ENCODE measurements around the gene P4HB. TPM values are rescaled to one million over a fixed set of nuclear protein-coding genes. Genes with fewer than 3 reads are reported as not detected.

Gene P4HB
- total RNA-seq, 1 experiment from 2014 or later: 958 TPM

DNA sequence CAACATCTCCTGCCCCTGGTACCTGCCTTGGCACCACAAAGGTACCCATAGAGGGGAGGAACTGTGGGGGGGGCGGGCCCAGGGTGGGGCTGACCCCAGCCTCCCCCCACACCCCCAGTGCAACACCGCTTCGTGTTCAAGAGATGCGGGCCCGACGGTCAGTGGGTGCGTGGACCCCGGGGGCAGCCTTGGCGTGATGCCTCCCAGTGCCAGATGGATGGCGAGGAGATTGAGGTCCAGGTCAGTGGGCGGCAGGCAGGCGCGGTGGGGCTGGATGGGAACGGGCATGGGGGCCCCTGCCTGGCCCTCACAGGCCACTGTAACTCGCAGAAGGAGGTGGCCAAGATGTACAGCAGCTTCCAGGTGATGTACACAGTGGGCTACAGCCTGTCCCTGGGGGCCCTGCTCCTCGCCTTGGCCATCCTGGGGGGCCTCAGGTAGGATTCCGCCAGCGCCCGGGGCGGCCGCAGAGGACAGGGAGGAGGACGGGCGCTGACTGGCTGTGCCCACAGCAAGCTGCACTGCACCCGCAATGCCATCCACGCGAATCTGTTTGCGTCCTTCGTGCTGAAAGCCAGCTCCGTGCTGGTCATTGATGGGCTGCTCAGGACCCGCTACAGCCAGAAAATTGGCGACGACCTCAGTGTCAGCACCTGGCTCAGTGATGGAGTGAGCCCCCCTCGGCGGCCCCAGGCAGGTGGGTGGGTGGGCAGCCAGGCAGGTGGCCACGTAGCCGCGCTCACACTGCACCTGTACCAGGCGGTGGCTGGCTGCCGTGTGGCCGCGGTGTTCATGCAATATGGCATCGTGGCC is 49.2 kb downstream of the P4HB start:
- Histone ChIP-seq H3K36me3 (ENCODE audit: control insufficient read depth, insufficient read depth, low read length) (no peaks in the 10 kb centered on the region), H3K27me3 (replicated peaks; ENCODE audit: control insufficient read depth, insufficient read depth, low read length) (no peaks in the 10 kb centered on the region), H3K4me3 (ENCODE audit: low read depth, low read length) (no peak overlapping the region), H3K4me1 (peaks cover 16% of the 10 kb centered on the region), H3K9me3 (no peaks in the 10 kb centered on the region)
- ChIA-PET CTCF (no interaction called here), POLR2A (no interaction called here)
- Mint-ChIP-seq H3K36me3 (ENCODE audit: insufficient read depth, unreplicated experiment) (peaks cover 8% of the 10 kb centered on the region), H3K27me3 (ENCODE audit: insufficient read depth, unreplicated experiment) (peaks cover 6% of the 10 kb centered on the region), H3K4me3 (ENCODE audit: unreplicated experiment) (no peak overlapping the region), H3K4me1 (ENCODE audit: low read depth, unreplicated experiment) (peaks cover 10% of the 10 kb centered on the region), H3K27ac (ENCODE audit: unreplicated experiment) (no peak overlapping the region), H3K9me3 (ENCODE audit: unreplicated experiment) (peaks cover 6% of the 10 kb centered on the region)
- no peak for DNase-seq
- intact Hi-C loops (cut with micrococcal nuclease; ENCODE audit: unreplicated experiment): no loop called here
- TF ChIP-seq, protein P1, sequence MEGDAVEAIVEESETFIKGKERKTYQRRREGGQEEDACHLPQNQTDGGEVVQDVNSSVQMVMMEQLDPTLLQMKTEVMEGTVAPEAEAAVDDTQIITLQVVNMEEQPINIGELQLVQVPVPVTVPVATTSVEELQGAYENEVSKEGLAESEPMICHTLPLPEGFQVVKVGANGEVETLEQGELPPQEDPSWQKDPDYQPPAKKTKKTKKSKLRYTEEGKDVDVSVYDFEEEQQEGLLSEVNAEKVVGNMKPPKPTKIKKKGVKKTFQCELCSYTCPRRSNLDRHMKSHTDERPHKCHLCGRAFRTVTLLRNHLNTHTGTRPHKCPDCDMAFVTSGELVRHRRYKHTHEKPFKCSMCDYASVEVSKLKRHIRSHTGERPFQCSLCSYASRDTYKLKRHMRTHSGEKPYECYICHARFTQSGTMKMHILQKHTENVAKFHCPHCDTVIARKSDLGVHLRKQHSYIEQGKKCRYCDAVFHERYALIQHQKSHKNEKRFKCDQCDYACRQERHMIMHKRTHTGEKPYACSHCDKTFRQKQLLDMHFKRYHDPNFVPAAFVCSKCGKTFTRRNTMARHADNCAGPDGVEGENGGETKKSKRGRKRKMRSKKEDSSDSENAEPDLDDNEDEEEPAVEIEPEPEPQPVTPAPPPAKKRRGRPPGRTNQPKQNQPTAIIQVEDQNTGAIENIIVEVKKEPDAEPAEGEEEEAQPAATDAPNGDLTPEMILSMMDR (IDR thresholded peaks at IDR 0.05; ENCODE audit: insufficient read depth in 1 of 2, low read depth in 1 of 2, low read length in 1 of 2, severe bottlenecking in 1 of 2, unreplicated experiment in 1 of 2): no peak
- BruUV-seq (replicated peaks): no TSS peak

DNA sequence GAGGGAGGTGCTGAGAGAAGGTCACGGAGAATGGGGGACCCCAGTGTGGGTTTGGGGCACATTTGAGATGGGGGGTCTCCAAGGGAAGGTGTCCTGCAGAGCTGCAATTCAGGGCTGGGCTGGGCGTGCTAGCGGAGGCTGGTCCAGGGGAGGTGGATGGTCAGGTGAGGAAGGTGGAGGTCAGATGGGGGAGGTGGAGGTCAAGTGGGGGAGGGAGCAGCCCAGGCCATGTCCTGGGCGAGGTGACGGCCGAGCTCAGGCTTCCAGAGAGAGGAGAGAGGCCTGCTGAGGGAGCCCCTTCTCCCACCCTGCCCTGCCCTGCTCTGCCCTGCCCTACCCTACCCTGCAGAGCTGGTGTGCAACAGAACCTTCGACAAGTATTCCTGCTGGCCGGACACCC is 49.9 kb downstream of the P4HB start:
- Mint-ChIP-seq H3K4me3 (ENCODE audit: unreplicated experiment) (no peak overlapping the region), H3K27me3 (ENCODE audit: insufficient read depth, unreplicated experiment) (peaks cover 6% of the 10 kb centered on the region), H3K4me1 (ENCODE audit: low read depth, unreplicated experiment) (peaks cover 7% of the 10 kb centered on the region), H3K9me3 (ENCODE audit: unreplicated experiment) (peaks cover 6% of the 10 kb centered on the region), H3K27ac (ENCODE audit: unreplicated experiment) (no peak overlapping the region), H3K36me3 (ENCODE audit: insufficient read depth, unreplicated experiment) (peaks cover 8% of the 10 kb centered on the region)
- BruUV-seq (replicated peaks): no TSS peak
- no peak for DNase-seq
- peaks cover 14% of the 10 kb centered on the region for H3K4me1 ChIP-seq
- intact Hi-C loops (cut with micrococcal nuclease; ENCODE audit: unreplicated experiment): no loop called here
- TF ChIP-seq, protein P1 (IDR thresholded peaks at IDR 0.05; ENCODE audit: insufficient read depth in 1 of 2, low read depth in 1 of 2, low read length in 1 of 2, severe bottlenecking in 1 of 2, unreplicated experiment in 1 of 2): no peak
- CTCF ChIA-PET: no interaction called here
- no peaks in the 10 kb centered on the region for H3K9me3 ChIP-seq
- POLR2A ChIA-PET: no interaction called here
- no peaks in the 10 kb centered on the region for H3K27me3 ChIP-seq (replicated peaks; ENCODE audit: control insufficient read depth, insufficient read depth, low read length)
- no peaks in the 10 kb centered on the region for H3K36me3 ChIP-seq (ENCODE audit: control insufficient read depth, insufficient read depth, low read length)
- H3K4me3 ChIP-seq (ENCODE audit: low read depth, low read length): no peak overlapping the region

DNA sequence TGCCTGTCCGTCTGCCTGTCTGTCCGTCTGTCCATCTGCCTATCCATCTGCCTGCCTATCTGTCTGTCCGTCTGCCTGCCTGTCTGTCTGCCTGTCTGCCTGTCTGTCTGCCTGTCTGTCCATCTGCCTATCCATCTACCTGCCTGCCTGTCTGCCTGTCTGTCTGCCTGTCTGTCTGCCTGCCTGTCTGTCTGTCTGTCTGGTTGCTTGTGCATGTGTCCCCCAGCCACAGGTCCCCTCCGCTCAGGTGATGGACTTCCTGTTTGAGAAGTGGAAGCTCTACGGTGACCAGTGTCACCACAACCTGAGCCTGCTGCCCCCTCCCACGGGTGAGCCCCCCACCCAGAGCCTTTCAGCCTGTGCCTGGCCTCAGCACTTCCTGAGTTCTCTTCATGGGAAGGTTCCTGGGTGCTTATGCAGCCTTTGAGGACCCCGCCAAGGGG is 50.8 kb downstream of the P4HB start:
- peaks cover 9% of the 10 kb centered on the region for H3K27me3 Mint-ChIP-seq (ENCODE audit: insufficient read depth, unreplicated experiment)
- no peaks in the 10 kb centered on the region for H3K27me3 ChIP-seq (replicated peaks; ENCODE audit: control insufficient read depth, insufficient read depth, low read length)
- peaks cover 11% of the 10 kb centered on the region for H3K4me1 ChIP-seq
- no peak overlapping the region for H3K4me3 ChIP-seq (ENCODE audit: low read depth, low read length)
- no peak overlapping the region for H3K27ac Mint-ChIP-seq (ENCODE audit: unreplicated experiment)
- no peaks in the 10 kb centered on the region for H3K9me3 ChIP-seq
- CTCF ChIA-PET: interaction anchor here (0.5 kb wide), 1 partner anchor 98 kb away, joined by 4 read pairs; no protein-coding TSS in a partner anchor
- no peak overlapping the region for H3K4me3 Mint-ChIP-seq (ENCODE audit: unreplicated experiment)
- BruUV-seq (replicated peaks): no TSS peak
- H3K36me3 Mint-ChIP-seq (ENCODE audit: insufficient read depth, unreplicated experiment): peaks cover 8% of the 10 kb centered on the region
- peaks cover 7% of the 10 kb centered on the region for H3K4me1 Mint-ChIP-seq (ENCODE audit: low read depth, unreplicated experiment)
- POLR2A ChIA-PET: interaction anchor here (0.9 kb wide), 1 partner anchor 98 kb away, joined by 3 read pairs; no protein-coding TSS in a partner anchor
- DNase-seq: no peak
- TF ChIP-seq, protein P1 (IDR thresholded peaks at IDR 0.05; ENCODE audit: insufficient read depth in 1 of 2, low read depth in 1 of 2, low read length in 1 of 2, severe bottlenecking in 1 of 2, unreplicated experiment in 1 of 2): no peak
- intact Hi-C loops (cut with micrococcal nuclease; ENCODE audit: unreplicated experiment): no loop called here
- H3K9me3 Mint-ChIP-seq (ENCODE audit: unreplicated experiment): peaks cover 6% of the 10 kb centered on the region
- no peaks in the 10 kb centered on the region for H3K36me3 ChIP-seq (ENCODE audit: control insufficient read depth, insufficient read depth, low read length)

All from Caco-2 (cell line).